NCI-H82 treated with DMSO at 0.1 percent for 48 hours (cell line): ENCODE data around the gene IGSF23.

Experiments
- DNase-seq: peaks from one replicate; lab custom pipeline; 2025; ENCODE audit not compliant: unreplicated experiment; lab: John Stamatoyannopoulos, UW

The IGSF23 gene

DNA sequence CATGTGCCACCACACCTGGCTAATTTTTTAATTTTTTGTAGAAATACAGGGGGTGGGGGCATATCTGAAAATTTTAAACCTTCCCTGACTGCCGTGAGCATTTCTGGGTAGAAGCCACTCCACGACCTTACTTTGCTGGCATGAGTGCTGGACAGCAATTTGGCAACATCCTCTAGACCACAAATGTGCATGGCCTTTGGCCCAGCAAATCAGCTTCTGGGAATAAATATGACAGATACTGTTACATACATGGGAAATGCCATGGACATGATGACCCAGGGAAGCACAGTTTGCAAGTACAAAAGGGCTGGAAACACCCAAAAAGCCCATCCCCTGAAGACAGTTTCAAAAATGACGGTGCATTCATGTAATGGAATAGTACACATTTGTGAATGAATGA lies 27.2 kb downstream of the IGSF23 start:
- no peak for DNase-seq

DNA sequence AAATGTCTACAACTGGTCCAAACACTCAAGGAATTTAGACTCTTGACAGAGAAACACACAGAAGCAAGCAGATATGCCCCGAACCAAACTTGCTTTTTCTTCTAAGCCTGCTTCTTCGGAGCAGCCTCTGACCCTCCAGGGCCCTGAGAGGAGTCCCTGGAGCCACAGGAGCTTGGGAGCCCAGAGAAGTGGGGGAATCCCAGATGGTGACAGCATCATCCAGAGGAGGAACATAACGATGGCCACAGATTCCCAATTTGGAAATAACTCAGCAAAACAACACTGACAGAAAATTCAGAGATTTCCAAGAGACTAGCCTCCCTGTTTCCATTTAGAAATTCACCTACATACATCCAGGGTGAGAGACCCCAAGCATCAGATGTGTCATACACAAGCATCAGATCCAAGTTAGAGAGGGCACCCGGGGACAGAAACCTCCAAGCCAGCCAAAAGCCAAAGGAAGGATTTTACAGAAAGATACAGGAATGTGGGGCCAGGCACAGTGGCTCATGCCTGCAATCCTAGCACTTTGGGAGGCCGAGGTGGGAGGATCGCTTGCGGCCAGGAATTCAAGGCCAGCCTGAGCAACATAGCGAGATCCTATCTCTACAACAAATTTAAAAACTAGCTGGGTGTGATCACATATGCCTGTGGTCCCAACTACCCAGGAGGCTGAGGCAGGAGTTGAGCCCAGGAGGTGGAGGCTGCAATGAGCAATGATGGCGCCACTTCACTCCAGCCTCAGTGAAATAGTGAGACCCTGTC lies 28.3 kb downstream of the IGSF23 start:
- DNase-seq = no peak

DNA sequence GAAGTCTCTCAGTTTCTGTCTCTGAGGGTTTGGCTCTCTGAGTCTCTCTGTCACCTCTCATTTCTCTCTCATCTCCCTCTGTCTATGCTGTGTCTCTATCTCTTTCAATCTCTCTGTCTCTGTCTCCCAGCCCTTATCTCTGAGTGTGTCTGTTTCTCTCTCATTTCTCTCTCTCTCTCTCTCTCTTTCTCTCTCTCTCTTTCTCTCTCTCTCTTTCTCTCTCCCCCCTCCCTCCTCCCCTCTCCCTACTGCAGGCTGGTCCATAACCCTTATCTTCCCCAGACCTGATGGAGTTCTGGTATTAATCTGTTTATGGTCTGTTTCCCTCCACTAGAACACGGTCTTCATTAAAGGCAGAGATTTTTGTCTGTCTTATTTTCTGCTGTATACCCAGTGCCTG lies 29.0 kb downstream of the IGSF23 start:
- no peak for DNase-seq

DNA sequence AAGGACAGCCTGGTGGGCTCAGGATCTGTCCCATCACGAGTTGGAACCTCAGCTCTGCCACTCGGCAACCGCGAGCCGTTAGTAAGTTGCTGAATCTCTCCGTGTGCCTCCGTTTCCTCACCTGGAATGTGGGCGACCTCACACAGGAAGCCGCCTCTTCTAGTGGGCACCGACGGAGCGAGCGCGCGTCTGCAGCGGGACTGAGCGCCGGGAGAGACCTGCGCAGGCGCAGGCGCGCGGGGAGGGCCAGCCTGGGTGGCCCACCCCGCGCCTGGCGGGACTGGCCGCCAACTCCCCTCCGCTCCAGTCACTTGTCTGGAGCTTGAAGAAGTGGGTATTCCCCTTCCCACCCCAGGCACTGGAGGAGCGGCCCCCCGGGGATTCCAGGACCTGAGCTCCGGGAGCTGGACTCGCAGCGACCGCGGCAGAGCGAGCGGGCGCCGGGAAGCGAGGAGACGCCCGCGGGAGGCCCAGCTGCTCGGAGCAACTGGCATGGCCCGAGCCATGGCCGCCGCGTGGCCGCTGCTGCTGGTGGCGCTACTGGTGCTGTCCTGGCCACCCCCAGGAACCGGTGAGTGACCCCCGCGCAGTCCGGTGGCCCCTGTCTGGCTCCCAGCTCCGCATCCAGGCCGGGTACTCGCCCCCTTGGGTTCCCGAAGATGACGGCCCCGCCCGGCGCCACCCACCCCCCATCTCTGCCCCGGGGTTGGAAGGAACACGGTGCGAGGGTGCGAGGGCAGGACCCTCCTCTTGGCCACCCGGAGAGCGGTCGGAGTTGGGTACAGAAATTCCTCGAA lies 30.4 kb downstream of the IGSF23 start, which contains the start of gene PVR:
Gene PVR, plus strand, starts transcription at position 306 of the 797 bp plus-strand sequence. Its CDS starts 187 bp downstream, at position 493.
- peak; percentile 40 for DNase-seq

DNA sequence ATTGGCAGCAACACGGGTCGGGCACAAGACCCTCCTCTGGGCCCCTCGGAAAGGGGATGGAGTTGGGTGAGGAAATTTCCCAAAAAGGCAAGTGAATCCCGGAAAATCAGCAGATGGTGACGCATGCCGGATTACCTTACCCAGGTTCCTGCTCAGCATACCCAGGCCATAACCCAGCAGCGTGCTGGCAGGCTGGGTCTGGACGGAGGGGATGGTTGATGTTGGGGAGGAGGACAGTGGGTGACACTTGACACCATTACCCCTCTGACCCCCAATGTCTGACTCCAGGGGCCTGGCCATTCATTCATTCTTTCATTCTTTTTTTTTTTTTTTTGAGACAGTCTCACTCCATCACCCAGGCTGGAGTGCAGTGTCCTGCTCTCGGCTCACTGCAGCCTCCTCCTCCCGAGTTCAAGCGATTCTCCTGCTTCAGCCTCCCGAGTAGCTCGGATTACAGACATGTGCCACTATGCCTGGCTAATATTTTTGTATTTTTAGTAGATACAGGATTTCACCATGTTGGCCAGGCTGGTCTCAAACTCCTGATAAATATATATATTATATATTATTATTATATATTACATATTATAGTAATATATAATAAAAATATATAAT lies 31.1 kb downstream of the IGSF23 start:
- DNase-seq = no peak

DNA sequence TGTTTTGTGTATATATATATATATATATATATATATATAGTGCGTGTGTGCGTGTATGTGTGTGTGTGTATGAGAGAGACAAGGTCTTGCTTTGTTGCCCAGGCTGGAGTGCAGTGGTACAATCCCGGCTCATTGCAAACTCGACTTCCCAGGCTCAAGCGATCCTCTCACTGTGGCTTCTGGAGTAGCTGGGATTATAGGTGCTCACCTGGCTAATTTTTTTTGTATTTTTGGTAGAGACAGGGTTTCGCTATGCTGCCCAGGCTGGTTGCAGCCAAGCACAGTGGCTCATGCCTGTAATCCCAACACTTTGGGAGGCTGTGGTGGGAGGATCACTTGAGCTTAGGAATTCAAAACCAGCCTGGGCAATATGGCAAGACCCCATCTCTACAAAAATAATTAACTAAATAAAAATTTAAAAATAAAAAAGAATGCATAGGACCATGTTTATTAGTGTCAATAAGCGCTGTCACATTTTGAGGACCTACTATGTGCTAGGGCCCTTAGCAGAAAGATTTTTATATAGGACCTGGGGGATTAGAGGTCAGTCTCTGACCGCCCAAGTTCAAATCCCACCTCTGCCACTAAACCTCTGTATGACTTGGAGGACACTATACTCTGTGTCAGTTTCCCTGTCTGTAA lies 32.2 kb downstream of the IGSF23 start:
- DNase-seq = no peak

DNA sequence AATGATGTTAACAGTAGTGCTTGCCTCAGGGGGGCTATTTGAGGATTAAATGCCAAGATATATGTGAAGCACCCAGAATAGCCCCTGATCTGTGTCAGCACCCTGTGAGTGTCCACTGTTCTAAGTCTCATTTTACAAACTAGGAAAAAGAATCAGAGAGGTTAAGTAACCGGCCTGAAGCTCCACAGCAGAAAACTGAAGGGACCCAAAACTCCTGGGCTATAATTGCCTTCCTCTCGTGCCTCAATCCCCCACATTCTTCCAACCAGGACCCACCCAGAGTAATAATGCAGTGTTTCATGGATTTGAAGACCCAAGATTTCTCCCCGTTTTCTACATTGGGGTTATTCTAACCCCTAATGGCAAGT lies 32.7 kb downstream of the IGSF23 start:
- DNase-seq = no peak

DNA sequence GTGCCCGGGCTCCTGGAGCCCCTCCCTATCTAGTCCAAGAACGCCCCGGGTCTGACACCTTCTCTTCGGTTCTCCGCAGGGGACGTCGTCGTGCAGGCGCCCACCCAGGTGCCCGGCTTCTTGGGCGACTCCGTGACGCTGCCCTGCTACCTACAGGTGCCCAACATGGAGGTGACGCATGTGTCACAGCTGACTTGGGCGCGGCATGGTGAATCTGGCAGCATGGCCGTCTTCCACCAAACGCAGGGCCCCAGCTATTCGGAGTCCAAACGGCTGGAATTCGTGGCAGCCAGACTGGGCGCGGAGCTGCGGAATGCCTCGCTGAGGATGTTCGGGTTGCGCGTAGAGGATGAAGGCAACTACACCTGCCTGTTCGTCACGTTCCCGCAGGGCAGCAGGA lies 33.8 kb downstream of the IGSF23 start:
- no peak for DNase-seq

DNA sequence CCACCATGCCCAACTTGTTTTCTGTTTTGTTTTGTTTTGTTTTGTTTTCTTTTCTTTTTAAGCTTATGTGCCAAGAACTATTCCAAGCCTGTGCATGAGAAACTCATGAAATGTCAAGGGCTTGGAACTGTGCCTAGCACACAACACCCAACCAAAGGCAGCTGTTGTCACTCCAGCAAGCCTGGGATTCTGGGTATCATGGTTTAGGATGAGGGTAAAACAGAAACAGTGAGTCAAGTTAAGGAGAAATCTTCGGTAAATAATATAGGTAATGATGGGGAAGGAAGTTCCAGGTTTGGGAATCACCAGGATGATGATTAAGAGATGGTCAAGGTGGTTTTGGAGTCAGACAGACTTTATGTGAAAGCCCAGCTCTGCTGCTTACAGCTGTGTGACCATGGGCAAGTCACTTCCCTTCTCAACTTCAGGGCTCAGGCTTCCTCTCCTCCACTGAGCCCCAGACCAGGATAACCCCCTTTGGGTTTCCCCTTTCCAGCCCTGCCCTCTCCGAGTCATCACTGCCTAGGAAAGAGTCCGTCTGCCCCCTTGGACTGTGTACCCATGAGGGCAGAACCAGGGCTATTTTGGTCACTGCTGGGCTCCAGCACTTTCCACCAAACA lies 35.4 kb downstream of the IGSF23 start:
- DNase-seq = no peak

DNA sequence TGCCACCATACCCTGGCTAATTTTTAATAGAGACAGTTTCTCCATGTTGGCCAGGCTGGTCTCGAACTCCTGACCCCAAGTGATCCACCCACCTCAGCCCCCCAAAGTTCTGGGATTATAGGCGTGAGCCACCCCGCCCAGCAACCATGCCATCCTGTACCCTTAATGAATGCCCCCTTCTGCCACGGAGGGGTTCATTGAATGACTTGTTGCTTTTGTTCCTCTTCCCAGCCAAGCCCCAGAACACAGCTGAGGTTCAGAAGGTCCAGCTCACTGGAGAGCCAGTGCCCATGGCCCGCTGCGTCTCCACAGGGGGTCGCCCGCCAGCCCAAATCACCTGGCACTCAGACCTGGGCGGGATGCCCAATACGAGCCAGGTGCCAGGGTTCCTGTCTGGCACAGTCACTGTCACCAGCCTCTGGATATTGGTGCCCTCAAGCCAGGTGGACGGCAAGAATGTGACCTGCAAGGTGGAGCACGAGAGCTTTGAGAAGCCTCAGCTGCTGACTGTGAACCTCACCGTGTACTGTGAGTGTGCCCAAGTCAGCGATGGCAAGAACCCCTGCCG lies 36.3 kb downstream of the IGSF23 start:
- DNase-seq = no peak

DNA sequence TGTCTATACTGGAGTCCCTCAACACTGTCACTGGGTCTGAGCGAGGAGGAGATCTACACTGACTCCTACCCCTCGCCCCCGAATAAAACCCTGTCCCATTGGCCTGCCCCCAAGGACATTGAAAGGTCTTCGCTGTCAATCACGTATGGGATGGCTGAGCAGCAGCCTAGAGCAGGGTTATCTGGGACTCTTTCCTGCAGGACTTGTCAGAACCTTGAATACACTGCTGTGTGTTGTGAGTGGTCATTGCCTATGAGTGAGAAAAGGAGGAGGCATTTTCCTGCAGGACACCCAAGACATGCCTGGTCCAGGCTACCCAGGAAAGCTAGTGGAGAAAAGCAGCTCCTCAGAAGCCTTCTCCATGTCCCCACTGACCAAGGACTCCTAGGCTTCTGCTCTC lies 40.0 kb downstream of the IGSF23 start:
- no peak for DNase-seq

DNA sequence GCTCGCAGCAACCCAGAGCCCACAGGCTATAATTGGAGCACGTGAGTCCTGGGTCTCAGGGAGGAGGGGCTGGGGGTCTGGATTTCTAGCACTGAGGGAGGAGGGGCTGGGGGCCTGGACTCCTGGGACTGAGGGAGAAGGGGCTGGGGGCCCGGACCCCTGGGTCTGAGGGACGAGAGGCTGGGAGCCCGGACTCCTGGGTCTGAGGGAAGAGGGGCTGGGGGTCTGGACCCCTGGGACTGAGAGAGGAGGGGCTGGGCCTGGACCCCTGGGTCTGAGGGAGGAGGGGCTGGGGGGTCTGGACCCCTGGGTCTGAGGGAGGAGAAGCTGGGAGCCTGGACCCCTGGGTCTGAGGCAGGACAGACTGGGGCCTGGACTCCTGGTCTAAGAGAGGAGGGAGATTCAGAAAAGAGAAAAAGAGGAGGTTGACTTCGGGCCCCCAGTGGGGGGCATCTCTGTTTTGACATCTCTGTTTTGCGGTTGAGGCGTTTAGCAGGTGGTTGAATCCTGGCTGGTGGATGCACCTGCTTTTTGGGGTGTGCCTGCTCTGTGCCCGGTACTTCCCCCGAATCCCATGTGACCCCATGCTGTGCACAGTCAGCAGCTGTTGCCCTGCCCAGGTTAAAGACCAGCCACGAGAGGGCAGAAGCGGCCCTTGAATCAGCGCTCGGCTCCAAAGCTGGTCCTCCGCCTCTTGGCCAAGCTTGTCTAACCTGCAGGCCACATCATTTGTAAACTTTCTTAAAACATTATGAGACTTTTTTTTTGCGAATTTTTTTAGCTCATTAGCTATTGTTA lies 40.8 kb downstream of the IGSF23 start:
- no peak for DNase-seq

DNA sequence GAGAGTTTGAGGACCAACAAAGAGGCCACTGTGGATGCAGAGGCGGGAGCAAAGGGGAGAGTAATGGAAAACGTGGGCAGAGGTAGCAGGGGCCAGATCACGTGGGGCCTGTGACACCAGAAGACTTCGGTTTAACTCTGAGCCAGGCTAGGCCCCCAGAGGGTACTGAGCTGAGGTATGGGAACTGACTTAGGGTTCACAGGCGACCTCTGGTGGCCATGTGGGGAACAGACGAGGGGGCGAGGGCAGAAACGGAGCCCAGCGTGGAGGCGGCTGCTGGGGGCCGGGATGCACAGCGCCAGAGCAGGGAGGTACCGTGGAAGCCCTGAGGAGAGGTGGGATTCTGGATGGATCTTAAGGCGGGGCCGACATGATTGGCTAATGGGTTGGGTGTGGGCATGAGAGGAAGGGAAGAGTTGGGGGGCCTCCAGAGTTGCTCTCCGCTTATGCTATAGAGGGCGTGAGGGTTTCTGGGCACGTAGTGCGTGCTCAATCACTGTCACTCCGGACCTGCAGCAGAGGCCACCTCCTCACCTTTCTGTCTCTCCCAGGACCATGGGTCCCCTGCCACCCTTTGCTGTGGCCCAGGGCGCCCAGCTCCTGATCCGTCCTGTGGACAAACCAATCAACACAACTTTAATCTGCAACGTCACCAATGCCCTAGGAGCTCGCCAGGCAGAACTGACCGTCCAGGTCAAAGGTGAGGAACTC lies 44.0 kb downstream of the IGSF23 start:
- peak; percentile 43 for DNase-seq

DNA sequence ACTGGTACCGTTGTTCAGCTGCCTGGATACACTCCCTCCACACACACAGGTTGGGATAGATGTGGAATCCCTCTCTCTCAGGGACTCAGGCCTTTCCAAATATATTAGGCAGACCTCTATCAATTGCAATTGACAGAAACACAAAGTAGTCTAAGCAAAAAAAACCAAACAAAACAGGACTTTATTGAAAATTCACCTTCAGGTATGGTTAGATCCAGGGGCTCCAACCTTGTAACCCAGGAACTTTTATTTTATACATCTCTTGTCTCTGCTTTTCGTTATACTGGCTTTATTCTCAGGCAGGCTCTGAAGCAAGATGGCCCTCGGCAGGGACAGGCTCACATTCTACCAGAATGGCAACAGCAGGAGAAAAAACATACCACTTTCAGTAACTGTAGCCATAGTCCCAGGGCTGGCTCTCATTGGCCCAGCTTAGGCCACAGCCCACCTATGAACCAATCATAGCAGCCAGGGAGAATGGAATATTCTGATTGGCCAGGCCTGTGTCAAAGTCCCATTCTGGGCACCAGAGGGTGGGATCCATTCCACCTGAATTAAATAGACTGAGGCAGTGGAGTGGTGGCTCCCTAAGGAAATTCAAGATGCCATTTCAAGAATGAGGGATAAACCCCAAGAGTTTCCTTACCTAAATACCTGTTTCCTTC lies 44.8 kb downstream of the IGSF23 start:
- DNase-seq = no peak

DNA sequence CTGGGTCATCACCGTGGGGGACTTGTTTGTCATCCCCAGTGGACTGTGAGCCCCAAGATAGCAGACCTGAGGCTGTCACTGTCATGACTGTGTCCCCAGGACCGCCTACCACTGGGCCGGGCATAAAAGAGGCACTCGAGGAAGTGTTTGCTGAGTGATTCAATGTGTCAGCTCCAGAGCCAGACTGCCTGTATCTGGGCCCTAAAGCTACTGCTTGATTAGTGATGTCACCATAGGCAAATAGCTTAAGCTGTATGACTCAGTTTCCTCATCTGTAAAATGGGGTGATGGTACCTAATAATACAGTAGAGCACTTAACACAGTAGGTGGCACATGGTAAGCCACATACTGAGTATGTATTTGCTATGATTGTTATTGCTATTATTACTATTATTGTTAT lies 46.7 kb downstream of the IGSF23 start:
- no peak for DNase-seq

DNA sequence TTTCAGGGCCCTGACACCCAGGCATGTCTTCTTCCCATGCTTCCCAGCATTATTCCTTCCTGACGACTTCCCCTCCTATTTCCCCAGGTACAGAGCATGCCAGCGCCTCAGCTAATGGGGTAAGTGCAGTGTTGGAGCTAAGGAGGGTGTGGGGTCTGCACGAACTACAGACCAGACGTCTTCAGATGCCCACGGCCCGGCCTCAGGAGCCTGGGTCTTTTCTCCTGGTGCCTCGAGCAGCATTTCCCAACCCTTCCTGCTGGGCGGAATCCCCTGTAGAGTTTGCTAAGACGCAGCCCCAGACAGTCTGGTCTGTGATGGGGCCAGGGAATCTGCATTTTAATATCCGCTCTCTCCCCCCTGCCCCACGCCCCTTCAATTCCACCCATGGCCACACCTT lies 47.8 kb downstream of the IGSF23 start:
- no peak for DNase-seq

DNA sequence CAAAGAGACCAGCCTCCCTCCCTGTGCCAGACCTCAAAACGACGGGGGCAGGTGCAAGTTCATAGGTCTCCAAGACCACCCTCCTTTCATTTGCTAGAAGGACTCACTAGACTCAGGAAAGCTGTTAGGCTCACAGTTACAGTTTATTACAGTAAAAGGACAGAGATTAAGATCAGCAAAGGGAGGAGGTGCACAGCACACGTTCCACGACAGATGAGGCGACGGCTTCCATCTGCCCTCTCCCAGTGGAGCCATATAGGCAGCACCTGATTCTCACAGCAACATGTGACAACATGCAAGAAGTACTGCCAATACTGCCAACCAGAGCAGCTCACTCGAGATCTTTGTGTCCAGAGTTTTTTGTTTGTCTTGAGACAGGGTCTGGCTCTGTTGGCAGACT lies 48.5 kb downstream of the IGSF23 start:
- no peak for DNase-seq

DNA sequence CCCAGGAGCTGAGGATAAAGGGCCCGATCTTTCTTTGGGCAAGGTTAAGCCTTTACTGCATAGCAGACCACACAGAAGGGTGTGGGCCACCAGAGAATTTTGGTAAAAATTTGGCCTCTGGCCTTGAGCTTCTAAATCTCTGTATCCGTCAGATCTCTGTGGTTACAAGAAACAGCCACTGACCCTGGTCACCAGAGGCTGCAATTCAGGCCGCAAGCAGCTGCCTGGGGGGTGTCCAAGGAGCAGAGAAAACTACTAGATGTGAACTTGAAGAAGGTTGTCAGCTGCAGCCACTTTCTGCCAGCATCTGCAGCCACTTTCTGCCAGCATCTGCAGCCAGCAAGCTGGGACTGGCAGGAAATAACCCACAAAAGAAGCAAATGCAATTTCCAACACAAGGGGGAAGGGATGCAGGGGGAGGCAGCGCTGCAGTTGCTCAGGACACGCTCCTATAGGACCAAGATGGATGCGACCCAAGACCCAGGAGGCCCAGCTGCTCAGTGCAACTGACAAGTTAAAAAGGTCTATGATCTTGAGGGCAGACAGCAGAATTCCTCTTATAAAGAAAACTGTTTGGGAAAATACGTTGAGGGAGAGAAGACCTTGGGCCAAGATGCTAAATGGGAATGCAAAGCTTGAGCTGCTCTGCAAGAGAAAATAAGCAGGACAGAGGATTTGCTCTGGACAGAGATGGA lies 49.5 kb downstream of the IGSF23 start:
- no peak for DNase-seq
